ENCODE measurements around the gene SLC50A1. TPM values are rescaled to one million over a fixed set of nuclear protein-coding genes. Genes with fewer than 3 reads are reported as not detected.
A peak's percentile ranks its signal among the peaks of the same experiment; 100 is the strongest.

The SLC50A1 gene
- total RNA-seq, 1 donor from 2014 or later, result 22.8 TPM

GRCh38 chr1:155127105-155127966 lies 8.3 kb upstream of the SLC50A1 start, which contains the start of gene EFNA1:
TSS of gene EFNA1 (plus strand) at chr1:155127876. CDS start at chr1:155127978, 102 bp downstream.
- Histone ChIP-seq H4K20me1 (ENCODE audit: insufficient read depth, low read length) (no peaks in the 10 kb centered on the region), H2AFZ (ENCODE audit: low read depth, low read length) (peak within 1 kb of the TSS; percentile 81), H3K9ac (ENCODE audit: low read length) (peak within 1 kb of the TSS; percentile 77), H3K4me2 (ENCODE audit: low read length) (peak within 1 kb of the TSS; percentile 90), H3K4me3 (ENCODE audit: insufficient read depth, low read depth, low read length) (peak within 1 kb of the TSS; percentile 55), H3K27me3 (ENCODE audit: insufficient read depth, low read length) (peaks cover 48% of the 10 kb centered on the region), H3K36me3 (ENCODE audit: insufficient read depth, low read length) (no peaks in the 10 kb centered on the region), H3K79me2 (ENCODE audit: insufficient read depth, low read length) (no peaks in the 10 kb centered on the region), H3K9me3 (ENCODE audit: insufficient read depth, low read depth, low read length) (no peaks in the 10 kb centered on the region), H3K4me1 (ENCODE audit: insufficient read depth, low read length) (peaks cover 44% of the 10 kb centered on the region), H3K27ac (ENCODE audit: low read depth, low read length) (no peak within 1 kb of the TSS)
- H3K27ac Mint-ChIP-seq (ENCODE audit: unreplicated experiment), result peak within 1 kb of the TSS; percentile 95
- H3K4me1 Mint-ChIP-seq (ENCODE audit: low read depth, unreplicated experiment), result peaks cover 44% of the 10 kb centered on the region
- H3K36me3 Mint-ChIP-seq (ENCODE audit: low read depth, unreplicated experiment), result peaks cover 5% of the 10 kb centered on the region
- TF ChIP-seq CTCF (IDR thresholded peaks at IDR 0.05; ENCODE audit: insufficient read depth, low read depth, low read length), result no peak
- TF ChIP-seq EZH2 (IDR thresholded peaks at IDR 0.05; ENCODE audit: insufficient read depth, low read length), result no peak
- H3K4me3 Mint-ChIP-seq (ENCODE audit: unreplicated experiment), result peak within 1 kb of the TSS; percentile 87
- H3K27me3 Mint-ChIP-seq (ENCODE audit: low read depth, unreplicated experiment), result peaks cover 1% of the 10 kb centered on the region
- FAIRE-seq (no peak), DNase-seq (ENCODE audit: low read depth) (peak; percentile 36)
- H3K9me3 Mint-ChIP-seq (ENCODE audit: unreplicated experiment), result no peaks in the 10 kb centered on the region

GRCh38 chr1:155127967-155128754 lies 7.5 kb upstream of the SLC50A1 start:
- TF ChIP-seq CTCF (IDR thresholded peaks at IDR 0.05; ENCODE audit: insufficient read depth, low read depth, low read length) (no peak), EZH2 (IDR thresholded peaks at IDR 0.05; ENCODE audit: insufficient read depth, low read length) (peak; percentile 37)
- no peaks in the 10 kb centered on the region for H3K36me3 ChIP-seq (ENCODE audit: insufficient read depth, low read length)
- H4K20me1 ChIP-seq (ENCODE audit: insufficient read depth, low read length), result no peaks in the 10 kb centered on the region
- peaks cover 44% of the 10 kb centered on the region for H3K4me1 ChIP-seq (ENCODE audit: insufficient read depth, low read length)
- Mint-ChIP-seq H3K4me3 (ENCODE audit: unreplicated experiment) (peak overlapping the region; percentile 87), H3K9me3 (ENCODE audit: unreplicated experiment) (no peaks in the 10 kb centered on the region), H3K27ac (ENCODE audit: unreplicated experiment) (peak overlapping the region; percentile 73), H3K36me3 (ENCODE audit: low read depth, unreplicated experiment) (peaks cover 5% of the 10 kb centered on the region), H3K4me1 (ENCODE audit: low read depth, unreplicated experiment) (peaks cover 44% of the 10 kb centered on the region), H3K27me3 (ENCODE audit: low read depth, unreplicated experiment) (no peaks in the 10 kb centered on the region)
- H3K79me2 ChIP-seq (ENCODE audit: insufficient read depth, low read length), result no peaks in the 10 kb centered on the region
- H3K4me3 ChIP-seq (ENCODE audit: insufficient read depth, low read depth, low read length), result peak overlapping the region; percentile 55
- peak overlapping the region; percentile 90 for H3K4me2 ChIP-seq (ENCODE audit: low read length)
- no peak overlapping the region for H3K27ac ChIP-seq (ENCODE audit: low read depth, low read length)
- peak overlapping the region; percentile 81 for H2AFZ ChIP-seq (ENCODE audit: low read depth, low read length)
- FAIRE-seq (no peak), DNase-seq (ENCODE audit: low read depth) (no peak)
- H3K9ac ChIP-seq (ENCODE audit: low read length), result peak overlapping the region; percentile 77
- peaks cover 45% of the 10 kb centered on the region for H3K27me3 ChIP-seq (ENCODE audit: insufficient read depth, low read length)
- no peaks in the 10 kb centered on the region for H3K9me3 ChIP-seq (ENCODE audit: insufficient read depth, low read depth, low read length)

All from astrocyte (in vitro differentiated cells and primary cell).